ENCODE results near the gene WDR93.
"Not testable (repeated sequence)": the region's sequence is repeated elsewhere in the genome, so short reads cannot be mapped to it uniquely, and the experiment has no call there.

WDR93 gene

GRCh38 chr15:89664441-89665350, 25.9 kb upstream of the WDR93 start:
- no peak for DNase-seq

GRCh38 chr15:89665449-89666181, 25.0 kb upstream of the WDR93 start:
- DNase-seq = no peak

- no peak for DNase-seq
Observed at GRCh38 chr15:89666184-89666857, 24.3 kb upstream of the WDR93 start.

- DNase-seq = no peak
Observed at GRCh38 chr15:89666858-89667705, 23.5 kb upstream of the WDR93 start.

- DNase-seq = no peak
Observed at GRCh38 chr15:89667706-89667960, 23.0 kb upstream of the WDR93 start.

- no peak for DNase-seq
Observed at GRCh38 chr15:89668171-89668570, 22.4 kb upstream of the WDR93 start.

- no peak for DNase-seq
Observed at GRCh38 chr15:89669309-89669865, 21.2 kb upstream of the WDR93 start.

- DNase-seq = no peak
Observed at GRCh38 chr15:89669941-89670340, 20.7 kb upstream of the WDR93 start.

- no peak for DNase-seq
Observed at GRCh38 chr15:89670971-89671560, 19.5 kb upstream of the WDR93 start.

GRCh38 chr15:89671687-89672086, 18.9 kb upstream of the WDR93 start:
- DNase-seq = no peak

GRCh38 chr15:89672221-89673164, 18.1 kb upstream of the WDR93 start:
- no peak for DNase-seq

- no peak for DNase-seq
Observed at GRCh38 chr15:89673165-89673512, 17.5 kb upstream of the WDR93 start.

- DNase-seq = no peak
Observed at GRCh38 chr15:89674526-89674925, 16.1 kb upstream of the WDR93 start.

- DNase-seq = no peak
Observed at GRCh38 chr15:89675606-89676005, 15.0 kb upstream of the WDR93 start.

GRCh38 chr15:89677381-89677780, 13.2 kb upstream of the WDR93 start:
- no peak for DNase-seq

GRCh38 chr15:89679212-89679611, 11.4 kb upstream of the WDR93 start, which contains the start of gene PLIN1:
PLIN1 (minus strand) TSS chr15:89679367; CDS start chr15:89677489, 1,878 bp downstream.
- DNase-seq = no peak

GRCh38 chr15:89680282-89680873, 10.2 kb upstream of the WDR93 start:
- DNase-seq = peak; percentile 36

GRCh38 chr15:89681146-89681545, 9.5 kb upstream of the WDR93 start:
- no peak for DNase-seq

GRCh38 chr15:89685995-89686394, 4.6 kb upstream of the WDR93 start:
- DNase-seq = no peak

GRCh38 chr15:89686522-89686921, 4.1 kb upstream of the WDR93 start:
- no peak for DNase-seq

GRCh38 chr15:89689930-89690275, 708 bp upstream of the WDR93 start:
- DNase-seq = not testable (repeated sequence)
